D721Med (cell line): ENCODE results near the gene SEMA3C.

Source experiments
- DNase-seq: peaks from one replicate; pipeline ENCODE4 v3.0.0; 2011; ENCODE audit warnings: low spot score; ENCODE audit not compliant: insufficient read length
- FAIRE-seq: peaks from 2 replicates; lab custom pipeline; 2011; peaks lifted over from hg19 to GRCh38; lab: Jason Lieb, UNC
- TF ChIP-seq, protein P1 (sequence below): IDR thresholded peaks from 2 replicates; pipeline ENCODE4 v1.5.1; 2012; ENCODE audit warnings: mild to moderate bottlenecking, control low read depth; ENCODE audit not compliant: insufficient read depth; ENCODE audit errors: missing control alignments

The SEMA3C gene

DNA sequence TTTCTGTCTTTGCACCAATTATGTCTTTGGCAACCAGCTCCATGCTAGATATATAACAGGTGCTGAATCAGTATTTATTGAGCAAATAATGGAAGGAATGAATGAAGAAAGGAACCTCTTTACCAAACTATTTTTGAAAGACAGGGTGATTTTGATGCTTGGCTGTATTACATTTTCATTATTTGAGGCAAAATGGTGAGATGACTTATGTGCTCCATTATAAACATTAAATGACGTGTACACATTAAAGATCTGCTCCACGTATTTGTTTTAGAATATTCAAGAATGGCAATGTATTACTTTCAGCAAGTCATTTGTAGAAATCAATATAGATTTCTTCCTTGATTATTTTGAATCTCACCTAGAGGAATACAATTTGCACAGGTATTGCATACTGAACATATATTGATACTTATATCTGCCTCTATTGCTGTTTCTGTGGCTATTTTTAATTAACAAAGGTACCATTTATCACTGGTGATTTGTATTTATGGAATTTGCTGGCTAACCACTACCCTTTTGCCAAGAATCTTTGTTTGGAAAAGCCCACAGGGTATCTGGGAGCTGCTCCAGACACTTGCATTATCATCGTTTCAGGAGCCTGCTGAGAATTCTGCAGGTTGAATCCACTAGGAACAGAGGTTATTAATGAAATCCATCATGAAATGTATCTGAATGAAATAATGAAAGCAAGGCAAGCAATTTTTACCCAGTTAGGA is 92.2 kb downstream of the SEMA3C start:
- TF ChIP-seq, protein P1, sequence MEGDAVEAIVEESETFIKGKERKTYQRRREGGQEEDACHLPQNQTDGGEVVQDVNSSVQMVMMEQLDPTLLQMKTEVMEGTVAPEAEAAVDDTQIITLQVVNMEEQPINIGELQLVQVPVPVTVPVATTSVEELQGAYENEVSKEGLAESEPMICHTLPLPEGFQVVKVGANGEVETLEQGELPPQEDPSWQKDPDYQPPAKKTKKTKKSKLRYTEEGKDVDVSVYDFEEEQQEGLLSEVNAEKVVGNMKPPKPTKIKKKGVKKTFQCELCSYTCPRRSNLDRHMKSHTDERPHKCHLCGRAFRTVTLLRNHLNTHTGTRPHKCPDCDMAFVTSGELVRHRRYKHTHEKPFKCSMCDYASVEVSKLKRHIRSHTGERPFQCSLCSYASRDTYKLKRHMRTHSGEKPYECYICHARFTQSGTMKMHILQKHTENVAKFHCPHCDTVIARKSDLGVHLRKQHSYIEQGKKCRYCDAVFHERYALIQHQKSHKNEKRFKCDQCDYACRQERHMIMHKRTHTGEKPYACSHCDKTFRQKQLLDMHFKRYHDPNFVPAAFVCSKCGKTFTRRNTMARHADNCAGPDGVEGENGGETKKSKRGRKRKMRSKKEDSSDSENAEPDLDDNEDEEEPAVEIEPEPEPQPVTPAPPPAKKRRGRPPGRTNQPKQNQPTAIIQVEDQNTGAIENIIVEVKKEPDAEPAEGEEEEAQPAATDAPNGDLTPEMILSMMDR: no peak
- FAIRE-seq (peak; percentile 81), DNase-seq (no peak)

DNA sequence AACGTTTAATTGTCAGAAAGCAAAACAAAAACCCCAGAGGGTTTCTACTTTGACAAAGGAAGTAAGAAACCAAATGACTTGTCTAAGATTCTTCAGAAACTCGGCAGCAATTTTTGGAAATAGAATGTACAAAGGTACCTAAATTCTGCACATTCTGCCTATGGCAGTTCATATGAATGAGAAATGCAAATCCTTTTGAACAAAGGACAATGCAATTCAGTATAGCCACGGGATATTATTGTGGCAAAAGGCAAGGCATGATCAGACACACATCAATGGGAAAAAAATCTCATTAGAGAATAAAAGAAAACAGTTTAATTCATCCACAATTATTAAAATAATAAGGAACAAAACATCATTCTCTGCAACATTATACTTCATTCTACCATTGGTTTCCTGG is 93.4 kb downstream of the SEMA3C start:
- DNase-seq (no peak), FAIRE-seq (no peak)
- TF ChIP-seq, protein P1: no peak

DNA sequence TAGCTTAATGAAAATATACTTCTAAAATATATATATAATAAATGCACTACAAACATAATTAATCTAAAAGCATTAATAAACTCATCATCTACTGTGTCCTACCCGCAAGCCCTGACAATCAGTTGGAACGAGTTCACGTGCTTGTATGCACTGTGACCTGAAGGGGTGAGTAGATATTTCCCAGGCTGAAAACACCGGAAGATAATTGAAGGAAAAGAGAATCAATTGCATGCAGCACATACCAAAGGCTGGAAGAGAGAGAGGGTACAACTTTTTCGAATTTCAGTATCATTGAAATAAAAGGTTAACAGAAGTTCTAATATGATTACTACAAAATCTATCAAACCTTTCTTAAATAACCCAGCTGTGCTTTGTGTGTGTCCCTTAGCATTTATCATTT is 94.6 kb downstream of the SEMA3C start:
- FAIRE-seq: peak; percentile 86
- TF ChIP-seq, protein P1: no peak
- DNase-seq: no peak

DNA sequence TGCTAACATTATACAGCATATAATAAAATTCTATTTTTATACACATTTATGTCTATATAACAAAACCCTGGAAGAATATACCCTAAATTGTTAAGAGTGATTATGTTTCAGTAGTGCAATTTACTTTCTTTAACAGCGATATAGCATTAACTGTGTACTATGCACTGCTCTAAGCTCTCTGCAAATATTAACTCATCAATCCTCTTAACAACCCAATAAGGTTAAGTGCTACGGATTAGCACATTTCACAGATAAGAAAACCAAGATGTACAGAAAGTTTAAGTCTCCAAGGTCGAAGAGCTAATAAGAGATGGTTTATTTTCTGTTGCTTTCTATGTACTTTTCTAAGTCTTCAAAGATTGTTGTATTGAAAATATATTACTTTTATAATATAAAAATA is 95.8 kb downstream of the SEMA3C start:
- DNase-seq (no peak), FAIRE-seq (peak; percentile 99)
- TF ChIP-seq, protein P1: no peak

DNA sequence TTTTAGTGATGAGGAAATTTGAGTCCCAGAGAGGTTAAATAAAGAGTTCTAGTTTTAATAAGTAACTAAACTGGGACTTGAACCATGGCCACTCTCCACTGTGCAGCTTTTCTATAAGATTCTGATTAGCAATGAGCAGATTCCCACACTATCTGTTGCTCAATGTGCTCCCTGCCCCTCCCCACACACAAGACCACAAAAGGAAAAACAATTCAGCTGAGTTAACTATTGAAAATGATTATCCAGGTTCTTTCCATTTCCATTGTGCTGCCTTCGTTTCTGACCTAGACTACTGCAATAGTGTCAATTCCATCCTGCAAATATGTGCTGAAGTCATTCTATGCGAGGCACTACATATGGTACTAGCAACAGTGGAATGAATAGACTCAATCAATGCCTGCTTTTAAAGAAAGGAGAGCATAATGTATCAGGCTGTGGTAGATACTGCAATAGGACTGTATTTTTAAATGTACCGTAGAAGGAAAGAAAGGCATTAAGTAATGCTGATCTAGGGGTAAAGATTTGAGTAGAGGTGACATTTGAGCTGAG is 97.0 kb downstream of the SEMA3C start:
- TF ChIP-seq, protein P1: no peak
- FAIRE-seq (peak; percentile 69), DNase-seq (no peak)

DNA sequence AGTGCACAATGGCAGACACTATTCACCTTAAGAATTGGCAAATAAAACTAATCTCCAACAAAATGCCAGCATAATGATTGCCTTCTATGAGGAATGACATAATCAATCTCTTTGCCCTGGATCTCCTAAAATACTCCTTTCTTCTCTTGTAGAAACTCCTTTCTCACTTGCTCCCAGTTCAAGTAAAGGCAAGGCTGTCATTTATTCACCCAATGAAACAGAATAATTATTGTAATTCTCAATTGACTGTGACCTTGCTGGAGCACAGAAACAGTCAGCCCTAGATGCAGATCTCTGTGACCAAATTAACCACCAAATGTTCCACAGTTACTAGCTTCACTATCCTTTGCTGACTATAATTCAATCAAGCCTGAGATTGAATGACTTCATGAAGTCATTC is 99.3 kb downstream of the SEMA3C start:
- FAIRE-seq (no peak), DNase-seq (no peak)
- TF ChIP-seq, protein P1: no peak

DNA sequence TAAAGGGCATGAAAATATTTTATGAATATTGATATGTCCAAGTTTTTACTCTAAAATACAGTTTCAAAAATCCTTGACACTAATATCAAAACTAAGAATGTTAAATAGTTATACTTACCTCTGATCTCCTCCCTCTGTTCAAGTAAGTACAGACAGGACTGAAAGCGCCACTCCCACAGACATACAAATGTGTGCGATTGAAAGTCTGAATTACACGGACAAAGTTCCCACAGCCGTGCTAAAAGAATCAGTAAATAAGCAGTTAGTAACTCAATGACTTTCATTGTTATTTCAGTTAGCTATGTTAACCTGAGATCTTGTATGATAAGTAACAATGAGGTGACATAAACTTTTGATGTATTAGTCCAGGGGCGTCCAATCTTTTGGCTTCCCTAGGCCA is 100.7 kb downstream of the SEMA3C start:
- FAIRE-seq (no peak), DNase-seq (no peak)
- TF ChIP-seq, protein P1: no peak
